WERI-Rb-1 (cell line): ENCODE results near the gene FASTKD1.
"Not testable (repeated sequence)": the region's sequence is repeated elsewhere in the genome, so short reads cannot be mapped to it uniquely, and the experiment has no call there.

Experiments used
- DNase-seq: peaks from one replicate; pipeline ENCODE4 v3.0.0-alpha.2; 2020
- H3K27ac ChIP-seq: fragments of 250-450 bp; sonication (Bioruptor Pico); 2 replicates; pipeline ENCODE4 v1.5.1; 2020; ENCODE audit warnings: mild to moderate bottlenecking, moderate library complexity
- H3K27me3 ChIP-seq: fragments of 250-450 bp; sonication (Bioruptor Pico); 2 replicates; pipeline ENCODE4 v1.5.1; 2021; ENCODE audit warnings: mild to moderate bottlenecking, low read depth, moderate library complexity; ENCODE audit not compliant: insufficient read depth, severe bottlenecking
- H3K36me3 ChIP-seq: fragments of 250-450 bp; sonication (Bioruptor Pico); 2 replicates; pipeline ENCODE4 v1.5.1; 2020; ENCODE audit warnings: mild to moderate bottlenecking, moderate library complexity
- H3K4me3 ChIP-seq: 2 replicates; pipeline ENCODE4 v1.5.1; 2011; ENCODE audit warnings: low read depth, mild to moderate bottlenecking, control low read depth, low read length
- H3K9me3 ChIP-seq: fragments of 250-450 bp; sonication (Bioruptor Pico); 2 replicates; pipeline ENCODE4 v1.5.1; 2021; ENCODE audit warnings: mild to moderate bottlenecking, moderate library complexity; ENCODE audit not compliant: severe bottlenecking
- CTCF ChIP-seq: IDR thresholded peaks from 2 replicates; pipeline ENCODE4 v1.5.1; 2011; ENCODE audit warnings: low read depth, mild to moderate bottlenecking, control low read depth, inconsistent platforms, low read length

Gene FASTKD1

GRCh38 chr2:169613876-169614275, 40.2 kb upstream of the FASTKD1 start:
- DNase-seq = no peak
- no peak overlapping the region for H3K27ac ChIP-seq
- no peaks in the 10 kb centered on the region for H3K27me3 ChIP-seq
- peaks cover 71% of the 10 kb centered on the region for H3K36me3 ChIP-seq
- TF ChIP-seq CTCF = no peak
- H3K4me3 ChIP-seq = no peak overlapping the region
- no peaks in the 10 kb centered on the region for H3K9me3 ChIP-seq

- Histone ChIP-seq H3K4me3 (no peak overlapping the region), H3K9me3 (no peaks in the 10 kb centered on the region), H3K27ac (no peak overlapping the region), H3K36me3 (peaks cover 87% of the 10 kb centered on the region), H3K27me3 (no peaks in the 10 kb centered on the region)
- DNase-seq = no peak
- no peak for TF ChIP-seq CTCF
Measured at GRCh38 chr2:169609264-169609663, 35.6 kb upstream of the FASTKD1 start.

GRCh38 chr2:169599568-169599967, 25.9 kb upstream of the FASTKD1 start:
- no peak overlapping the region for H3K4me3 ChIP-seq
- no peak for TF ChIP-seq CTCF
- H3K27me3 ChIP-seq = no peaks in the 10 kb centered on the region
- H3K27ac ChIP-seq = no peak overlapping the region
- H3K9me3 ChIP-seq = no peaks in the 10 kb centered on the region
- DNase-seq = no peak
- H3K36me3 ChIP-seq = peaks cover 8% of the 10 kb centered on the region

GRCh38 chr2:169598982-169599381, 25.3 kb upstream of the FASTKD1 start:
- no peak for TF ChIP-seq CTCF
- Histone ChIP-seq H3K36me3 (peaks cover 2% of the 10 kb centered on the region; the same call in 1 of the 2 replicates), H3K27ac (no peak overlapping the region), H3K4me3 (no peak overlapping the region), H3K27me3 (no peaks in the 10 kb centered on the region), H3K9me3 (no peaks in the 10 kb centered on the region)
- DNase-seq = no peak

- not testable (repeated sequence) for DNase-seq, H3K27me3 ChIP-seq, H3K36me3 ChIP-seq, H3K9me3 ChIP-seq, H3K4me3 ChIP-seq, H3K27ac ChIP-seq
Measured at GRCh38 chr2:169596546-169596945, 22.9 kb upstream of the FASTKD1 start.

- no peaks in the 10 kb centered on the region for H3K9me3 ChIP-seq
- no peak for DNase-seq
- no peaks in the 10 kb centered on the region for H3K27me3 ChIP-seq
- no peak for TF ChIP-seq CTCF
- H3K36me3 ChIP-seq = peaks cover 3% of the 10 kb centered on the region; the same call in 1 of the 2 replicates
- no peak overlapping the region for H3K4me3 ChIP-seq
- no peak overlapping the region for H3K27ac ChIP-seq
Measured at GRCh38 chr2:169590804-169591203, 17.1 kb upstream of the FASTKD1 start.
